ENCODE results near the gene FGFR1OP2. TPM values are rescaled to one million over a fixed set of nuclear protein-coding genes. Genes with fewer than 3 reads are reported as not detected.

FGFR1OP2 gene
- total RNA-seq, 1 donor from 2014 or later, result 39.2 TPM

GRCh38 chr12:26970136-26970535 is 31.9 kb downstream of the FGFR1OP2 start:
- H2AFZ ChIP-seq (ENCODE audit: low read depth, low read length), result no peak overlapping the region
- FAIRE-seq (no peak), DNase-seq (ENCODE audit: low read depth) (no peak)
- H3K4me2 ChIP-seq (ENCODE audit: low read length), result no peak overlapping the region
- peaks cover 16% of the 10 kb centered on the region for H3K36me3 Mint-ChIP-seq (ENCODE audit: low read depth, unreplicated experiment)
- peaks cover 2% of the 10 kb centered on the region for H3K9me3 Mint-ChIP-seq (ENCODE audit: unreplicated experiment)
- H3K4me3 ChIP-seq (ENCODE audit: insufficient read depth, low read depth, low read length), result no peak overlapping the region
- no peaks in the 10 kb centered on the region for H3K79me2 ChIP-seq (ENCODE audit: insufficient read depth, low read length)
- no peaks in the 10 kb centered on the region for H3K4me1 ChIP-seq (ENCODE audit: insufficient read depth, low read length)
- TF ChIP-seq CTCF (IDR thresholded peaks at IDR 0.05; ENCODE audit: insufficient read depth, low read depth, low read length) (no peak), EZH2 (IDR thresholded peaks at IDR 0.05; ENCODE audit: insufficient read depth, low read length) (no peak)
- peaks cover 18% of the 10 kb centered on the region for H3K36me3 ChIP-seq (ENCODE audit: insufficient read depth, low read length)
- no peaks in the 10 kb centered on the region for H3K9me3 ChIP-seq (ENCODE audit: insufficient read depth, low read depth, low read length)
- peaks cover 7% of the 10 kb centered on the region for H3K4me1 Mint-ChIP-seq (ENCODE audit: low read depth, unreplicated experiment)
- H3K4me3 Mint-ChIP-seq (ENCODE audit: unreplicated experiment), result no peak overlapping the region
- H3K9ac ChIP-seq (ENCODE audit: low read length), result no peak overlapping the region
- no peaks in the 10 kb centered on the region for H3K27me3 Mint-ChIP-seq (ENCODE audit: low read depth, unreplicated experiment)
- H3K27me3 ChIP-seq (ENCODE audit: insufficient read depth, low read length), result no peaks in the 10 kb centered on the region
- no peak overlapping the region for H3K27ac Mint-ChIP-seq (ENCODE audit: unreplicated experiment)
- no peak overlapping the region for H3K27ac ChIP-seq (ENCODE audit: low read depth, low read length)
- H4K20me1 ChIP-seq (ENCODE audit: insufficient read depth, low read length), result no peaks in the 10 kb centered on the region

GRCh38 chr12:26971963-26972362 is 33.7 kb downstream of the FGFR1OP2 start:
- Histone ChIP-seq H3K4me2 (ENCODE audit: low read length) (no peak overlapping the region), H4K20me1 (ENCODE audit: insufficient read depth, low read length) (peaks cover 3% of the 10 kb centered on the region), H3K4me1 (ENCODE audit: insufficient read depth, low read length) (no peaks in the 10 kb centered on the region), H3K79me2 (ENCODE audit: insufficient read depth, low read length) (no peaks in the 10 kb centered on the region), H3K27ac (ENCODE audit: low read depth, low read length) (no peak overlapping the region), H3K36me3 (ENCODE audit: insufficient read depth, low read length) (peaks cover 25% of the 10 kb centered on the region), H3K27me3 (ENCODE audit: insufficient read depth, low read length) (no peaks in the 10 kb centered on the region), H3K9ac (ENCODE audit: low read length) (no peak overlapping the region), H3K4me3 (ENCODE audit: insufficient read depth, low read depth, low read length) (no peak overlapping the region), H2AFZ (ENCODE audit: low read depth, low read length) (no peak overlapping the region), H3K9me3 (ENCODE audit: insufficient read depth, low read depth, low read length) (no peaks in the 10 kb centered on the region)
- no peak overlapping the region for H3K4me3 Mint-ChIP-seq (ENCODE audit: unreplicated experiment)
- H3K36me3 Mint-ChIP-seq (ENCODE audit: low read depth, unreplicated experiment), result peaks cover 20% of the 10 kb centered on the region
- no peaks in the 10 kb centered on the region for H3K27me3 Mint-ChIP-seq (ENCODE audit: low read depth, unreplicated experiment)
- DNase-seq (ENCODE audit: low read depth) (no peak), FAIRE-seq (no peak)
- no peak overlapping the region for H3K27ac Mint-ChIP-seq (ENCODE audit: unreplicated experiment)
- H3K4me1 Mint-ChIP-seq (ENCODE audit: low read depth, unreplicated experiment), result peaks cover 7% of the 10 kb centered on the region
- no peak for TF ChIP-seq EZH2 (IDR thresholded peaks at IDR 0.05; ENCODE audit: insufficient read depth, low read length)
- peaks cover 2% of the 10 kb centered on the region for H3K9me3 Mint-ChIP-seq (ENCODE audit: unreplicated experiment)

GRCh38 chr12:26976687-26977086 is 38.4 kb downstream of the FGFR1OP2 start:
- Mint-ChIP-seq H3K4me1 (ENCODE audit: low read depth, unreplicated experiment) (no peaks in the 10 kb centered on the region), H3K4me3 (ENCODE audit: unreplicated experiment) (no peak overlapping the region), H3K9me3 (ENCODE audit: unreplicated experiment) (no peaks in the 10 kb centered on the region), H3K27ac (ENCODE audit: unreplicated experiment) (no peak overlapping the region), H3K36me3 (ENCODE audit: low read depth, unreplicated experiment) (peaks cover 12% of the 10 kb centered on the region), H3K27me3 (ENCODE audit: low read depth, unreplicated experiment) (no peaks in the 10 kb centered on the region)
- Histone ChIP-seq H3K27me3 (ENCODE audit: insufficient read depth, low read length) (no peaks in the 10 kb centered on the region), H3K79me2 (ENCODE audit: insufficient read depth, low read length) (no peaks in the 10 kb centered on the region), H3K9ac (ENCODE audit: low read length) (no peak overlapping the region), H3K4me3 (ENCODE audit: insufficient read depth, low read depth, low read length) (no peak overlapping the region), H3K36me3 (ENCODE audit: insufficient read depth, low read length) (peaks cover 23% of the 10 kb centered on the region), H4K20me1 (ENCODE audit: insufficient read depth, low read length) (peaks cover 3% of the 10 kb centered on the region), H2AFZ (ENCODE audit: low read depth, low read length) (no peak overlapping the region), H3K4me1 (ENCODE audit: insufficient read depth, low read length) (no peaks in the 10 kb centered on the region), H3K9me3 (ENCODE audit: insufficient read depth, low read depth, low read length) (no peaks in the 10 kb centered on the region), H3K4me2 (ENCODE audit: low read length) (no peak overlapping the region), H3K27ac (ENCODE audit: low read depth, low read length) (no peak overlapping the region)
- no peak for DNase-seq (ENCODE audit: low read depth)
- no peak for TF ChIP-seq CTCF (IDR thresholded peaks at IDR 0.05; ENCODE audit: insufficient read depth, low read depth, low read length)
- no peak for TF ChIP-seq EZH2 (IDR thresholded peaks at IDR 0.05; ENCODE audit: insufficient read depth, low read length)
- no peak for FAIRE-seq

All from astrocyte (in vitro differentiated cells and primary cell).